ENCODE measurements around the gene MAN2A2.

MAN2A2 gene

DNA sequence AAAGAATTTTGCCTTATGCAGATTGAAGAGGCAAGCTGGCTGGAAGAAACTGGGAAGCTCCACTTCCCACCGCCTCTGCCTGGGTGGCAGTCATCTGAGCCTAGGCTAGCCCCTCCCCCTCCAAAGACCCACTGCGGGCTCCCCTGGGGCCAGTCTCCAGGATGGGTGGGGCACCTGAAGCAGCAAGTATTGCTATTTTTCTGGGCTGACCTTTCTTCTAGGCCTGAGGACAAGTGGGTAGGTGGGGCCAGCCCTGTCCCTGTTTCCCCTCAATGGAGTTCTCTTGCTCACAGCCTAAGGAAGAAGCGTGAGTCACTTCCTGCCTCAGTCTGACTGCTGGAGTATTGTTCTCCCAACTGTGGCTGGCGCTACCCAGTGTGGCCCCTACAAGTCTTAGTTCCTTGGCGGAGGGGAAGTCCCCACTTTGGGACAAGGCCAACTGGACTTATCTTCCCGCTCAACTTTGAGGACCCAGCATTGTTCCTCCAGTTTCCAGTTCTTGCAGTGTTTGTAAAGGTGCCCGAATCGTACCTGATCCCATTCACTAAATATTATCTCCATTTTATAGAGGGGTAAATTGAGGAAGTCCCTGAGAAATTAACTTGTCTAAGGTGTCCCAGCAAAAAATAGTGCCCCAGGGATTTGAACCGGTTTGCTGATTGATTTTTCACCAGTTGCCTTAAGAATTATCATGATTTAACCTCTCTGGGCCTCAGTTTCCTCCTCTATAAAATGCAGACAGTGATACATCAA is 33.3 kb upstream of the MAN2A2 start:
- H3K27ac ChIP-seq (ENCODE audit: low read length, poor library complexity, severe bottlenecking) = peak overlapping the region; percentile 37
- peaks cover 43% of the 10 kb centered on the region for H3K4me1 ChIP-seq (ENCODE audit: control insufficient read depth, insufficient read depth, low read depth, low read length)
- peak overlapping the region; percentile 43 for H2BK120ac ChIP-seq (ENCODE audit: low read depth, low read length)
- H2AK5ac ChIP-seq (ENCODE audit: low read length, severe bottlenecking) = peak overlapping the region; percentile 83
- H3K79me1 ChIP-seq (replicated peaks; ENCODE audit: low read length, poor library complexity, severe bottlenecking) = no peaks in the 10 kb centered on the region
- 7% methylated on average over 6 of the region's 9 CpGs for WGBS
- H2BK5ac ChIP-seq (ENCODE audit: low read depth, low read length, poor library complexity, severe bottlenecking) = no peak overlapping the region
- no peak overlapping the region for H3K4me2 ChIP-seq (ENCODE audit: low read length, poor library complexity, severe bottlenecking)
- H3K9me3 ChIP-seq (ENCODE audit: control insufficient read depth, low read length) = no peaks in the 10 kb centered on the region
- peak overlapping the region; percentile 66 for H4K91ac ChIP-seq (ENCODE audit: low read length)
- H3K14ac ChIP-seq (ENCODE audit: low read length in 2 of 2) = no peak overlapping the region
- peak overlapping the region; percentile 54 to 91 for H2BK12ac ChIP-seq (ENCODE audit: low read length in 2 of 2)
- peak overlapping the region; percentile 75 to 88 for H3K18ac ChIP-seq (ENCODE audit: low read depth in 1 of 2, low read length in 2 of 2)
- no peak overlapping the region for H2AFZ ChIP-seq (ENCODE audit: low read depth, low read length)
- H4K8ac ChIP-seq (ENCODE audit: low read length) = peak overlapping the region; percentile 52
- H2BK15ac ChIP-seq (ENCODE audit: low read depth, poor library complexity, severe bottlenecking) = no peak overlapping the region
- H3K36me3 ChIP-seq (ENCODE audit: control insufficient read depth in 1 of 2, insufficient read depth in 2 of 2, low read depth in 1 of 2, low read length in 2 of 2) = peaks cover 0 to 3% of the 10 kb centered on the region in 2 experiments
- peak; percentile 96 for DNase-seq
- H3K4ac ChIP-seq (ENCODE audit: low read depth in 1 of 2, low read length in 2 of 2) = peak overlapping the region; percentile 44 to 88
- H3K4me3 ChIP-seq (ENCODE audit: insufficient read depth in 1 of 2, low read depth in 1 of 2, low read length in 2 of 2) = peak overlapping the region in 1 of 2 experiments; percentile 94
- no peak overlapping the region for H3K23ac ChIP-seq (ENCODE audit: low read length in 2 of 2)
- peak overlapping the region; percentile 93 for H3K9ac ChIP-seq (ENCODE audit: low read length)
- no peaks in the 10 kb centered on the region for H3K27me3 ChIP-seq (ENCODE audit: control insufficient read depth in 1 of 2, insufficient read depth in 1 of 2, low read length in 2 of 2)

DNA sequence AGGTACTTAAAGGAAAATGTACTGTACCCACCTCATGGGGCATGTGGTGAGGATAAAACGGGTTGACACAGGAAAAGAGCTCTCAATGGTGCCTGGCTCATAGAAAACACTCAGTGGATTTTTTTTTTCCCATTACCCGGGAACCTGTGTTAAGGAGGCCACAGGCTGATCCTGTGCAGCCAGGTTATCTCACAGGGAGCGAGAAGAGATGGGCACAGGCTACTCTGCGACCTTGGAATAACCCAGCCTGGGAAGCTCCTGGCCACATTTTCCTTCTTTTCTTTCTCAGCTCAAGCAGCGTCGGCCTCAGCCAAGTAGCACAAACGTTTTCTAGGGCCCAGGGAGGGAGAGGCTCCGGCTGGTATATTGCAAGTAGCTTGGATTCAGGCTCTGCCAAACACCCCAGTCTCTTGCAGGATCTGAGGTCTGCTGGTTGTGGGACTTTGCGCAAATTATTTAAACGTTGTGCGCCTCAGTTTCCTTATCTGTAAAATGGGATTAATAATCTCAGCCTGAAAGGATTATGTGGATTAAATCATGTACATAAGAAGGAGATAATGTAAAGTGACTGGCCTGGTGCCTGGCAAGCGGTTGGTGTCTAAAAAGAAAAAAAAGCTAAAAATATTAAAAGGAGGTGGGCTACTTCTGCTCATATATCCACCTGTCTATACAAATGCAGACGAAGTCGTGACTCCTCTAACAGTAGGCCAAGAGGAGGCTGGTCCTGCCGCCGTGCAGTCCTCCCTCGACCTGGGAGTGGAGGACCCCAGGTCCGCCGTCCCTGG is 32.6 kb upstream of the MAN2A2 start:
- Histone ChIP-seq H2BK12ac (ENCODE audit: low read length in 2 of 2) (peak overlapping the region; percentile 43 to 73), H2AK5ac (ENCODE audit: low read length, severe bottlenecking) (peak overlapping the region; percentile 58), H2AFZ (ENCODE audit: low read depth, low read length) (no peak overlapping the region), H3K79me1 (replicated peaks; ENCODE audit: low read length, poor library complexity, severe bottlenecking) (peaks cover 3% of the 10 kb centered on the region), H3K4me2 (ENCODE audit: low read length, poor library complexity, severe bottlenecking) (peak overlapping the region; percentile 80), H2BK15ac (ENCODE audit: low read depth, poor library complexity, severe bottlenecking) (peak overlapping the region; percentile 45), H4K91ac (ENCODE audit: low read length) (peak overlapping the region; percentile 88), H3K27me3 (ENCODE audit: control insufficient read depth in 1 of 2, insufficient read depth in 1 of 2, low read length in 2 of 2) (no peaks in the 10 kb centered on the region), H3K4me3 (ENCODE audit: insufficient read depth in 1 of 2, low read depth in 1 of 2, low read length in 2 of 2) (peak overlapping the region; percentile 73 to 94), H3K18ac (ENCODE audit: low read depth in 1 of 2, low read length in 2 of 2) (peak overlapping the region; percentile 88 to 96), H2BK5ac (ENCODE audit: low read depth, low read length, poor library complexity, severe bottlenecking) (no peak overlapping the region), H3K14ac (ENCODE audit: low read length in 2 of 2) (peak overlapping the region in 1 of 2 experiments; percentile 7), H3K4ac (ENCODE audit: low read depth in 1 of 2, low read length in 2 of 2) (peak overlapping the region; percentile 92 to 93), H3K36me3 (ENCODE audit: control insufficient read depth in 1 of 2, insufficient read depth in 2 of 2, low read depth in 1 of 2, low read length in 2 of 2) (peaks cover 2 to 5% of the 10 kb centered on the region in 2 experiments), H2BK120ac (ENCODE audit: low read depth, low read length) (peak overlapping the region; percentile 92), H3K9me3 (ENCODE audit: control insufficient read depth, low read length) (no peaks in the 10 kb centered on the region), H3K9ac (ENCODE audit: low read length) (peak overlapping the region; percentile 93), H3K23ac (ENCODE audit: low read length in 2 of 2) (peak overlapping the region in 1 of 2 experiments; percentile 86), H3K27ac (ENCODE audit: low read length, poor library complexity, severe bottlenecking) (peak overlapping the region; percentile 80), H4K8ac (ENCODE audit: low read length) (peak overlapping the region; percentile 80), H3K4me1 (ENCODE audit: control insufficient read depth, insufficient read depth, low read depth, low read length) (peaks cover 43% of the 10 kb centered on the region)
- DNase-seq = peak; percentile 62
- 35% methylated on average over 18 of the region's 19 CpGs for WGBS

DNA sequence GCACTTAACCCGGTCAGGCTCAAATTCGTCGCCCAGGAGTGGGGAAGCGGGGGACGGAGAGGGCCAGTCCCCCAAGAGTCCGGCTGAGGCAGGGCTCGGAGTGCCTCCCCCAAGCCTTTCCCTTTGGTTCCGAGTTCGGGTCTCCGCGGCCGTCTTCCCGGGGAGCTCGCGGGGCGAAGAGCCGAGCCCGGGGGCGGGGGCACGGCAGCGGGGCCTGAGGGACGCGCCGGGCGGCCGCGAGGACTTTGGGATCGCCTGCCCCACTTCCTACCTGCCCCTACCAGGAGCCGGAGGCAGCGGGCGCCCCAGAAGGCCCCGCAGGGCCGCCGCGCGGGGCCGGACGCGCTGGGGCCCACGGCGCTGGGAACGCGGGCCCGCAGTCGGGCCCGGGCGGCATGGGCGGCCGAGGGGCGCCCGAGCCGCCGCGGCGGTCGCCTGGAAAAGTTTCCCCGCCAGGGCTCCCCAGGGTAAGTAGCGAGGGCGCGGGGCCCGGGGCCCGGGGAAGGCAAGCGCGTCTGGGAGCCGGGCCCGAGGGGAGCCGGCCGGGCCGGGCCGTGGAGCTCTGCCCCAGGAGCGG is 31.9 kb upstream of the MAN2A2 start:
- Histone ChIP-seq H4K8ac (ENCODE audit: low read length) (peak overlapping the region; percentile 80), H4K91ac (ENCODE audit: low read length) (peak overlapping the region; percentile 88), H2BK12ac (ENCODE audit: low read length in 2 of 2) (peak overlapping the region in 1 of 2 experiments; percentile 60), H2BK120ac (ENCODE audit: low read depth, low read length) (peak overlapping the region; percentile 92), H3K23ac (ENCODE audit: low read length in 2 of 2) (peak overlapping the region in 1 of 2 experiments; percentile 86), H3K4ac (ENCODE audit: low read depth in 1 of 2, low read length in 2 of 2) (peak overlapping the region; percentile 92 to 93), H3K18ac (ENCODE audit: low read depth in 1 of 2, low read length in 2 of 2) (peak overlapping the region; percentile 88 to 96), H2BK5ac (ENCODE audit: low read depth, low read length, poor library complexity, severe bottlenecking) (no peak overlapping the region), H3K27ac (ENCODE audit: low read length, poor library complexity, severe bottlenecking) (peak overlapping the region; percentile 80), H3K4me3 (ENCODE audit: insufficient read depth in 1 of 2, low read depth in 1 of 2, low read length in 2 of 2) (peak overlapping the region; percentile 73 to 94), H2AFZ (ENCODE audit: low read depth, low read length) (no peak overlapping the region), H2AK5ac (ENCODE audit: low read length, severe bottlenecking) (no peak overlapping the region), H2BK15ac (ENCODE audit: low read depth, poor library complexity, severe bottlenecking) (peak overlapping the region; percentile 85), H3K79me1 (replicated peaks; ENCODE audit: low read length, poor library complexity, severe bottlenecking) (peaks cover 9% of the 10 kb centered on the region), H3K36me3 (ENCODE audit: control insufficient read depth in 1 of 2, insufficient read depth in 2 of 2, low read depth in 1 of 2, low read length in 2 of 2) (peaks cover 7 to 12% of the 10 kb centered on the region in 2 experiments), H3K14ac (ENCODE audit: low read length in 2 of 2) (no peak overlapping the region), H3K4me1 (ENCODE audit: control insufficient read depth, insufficient read depth, low read depth, low read length) (peaks cover 43% of the 10 kb centered on the region), H3K9me3 (ENCODE audit: control insufficient read depth, low read length) (no peaks in the 10 kb centered on the region), H3K27me3 (ENCODE audit: control insufficient read depth in 1 of 2, insufficient read depth in 1 of 2, low read length in 2 of 2) (no peaks in the 10 kb centered on the region), H3K4me2 (ENCODE audit: low read length, poor library complexity, severe bottlenecking) (peak overlapping the region; percentile 89), H3K9ac (ENCODE audit: low read length) (peak overlapping the region; percentile 93)
- WGBS = under 1% methylated on average over 18 of the region's 71 CpGs
- peak; percentile 64 for DNase-seq

All from mesenchymal stem cell (in vitro differentiated cells and primary cell).